ENCODE results near the gene TUBB3.

TUBB3 gene

DNA sequence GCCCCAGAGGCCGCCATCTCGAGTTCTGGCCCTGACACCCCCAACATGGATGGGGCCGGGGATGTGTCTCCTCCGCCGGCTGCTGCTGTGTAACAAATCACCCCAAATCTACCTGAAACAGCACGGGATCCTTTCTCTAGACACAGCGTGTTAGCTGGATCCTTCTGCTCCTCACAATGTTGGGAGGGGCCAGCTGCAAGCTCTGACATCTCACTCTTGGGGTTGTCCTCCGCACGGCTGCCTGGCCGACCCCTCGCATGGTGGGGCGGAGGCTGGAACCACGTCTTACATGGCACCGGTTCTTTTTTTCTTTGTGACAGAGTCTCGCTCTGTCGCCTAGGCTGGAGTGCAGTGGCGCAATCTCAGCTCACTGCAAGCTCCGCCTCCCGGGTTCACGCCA is 13.8 kb downstream of the TUBB3 start:
- no peak for DNase-seq (ENCODE audit: low read depth, low spot score)

- no peak for DNase-seq (ENCODE audit: low read depth, low spot score)
These were observed 15.2 kb downstream of the TUBB3 start for GRCh38 chr16:89938175-89938885.

GRCh38 chr16:89944773-89945172 is 21.6 kb downstream of the TUBB3 start:
- no peak for DNase-seq (ENCODE audit: low read depth, low spot score)

- DNase-seq (ENCODE audit: low read depth, low spot score), result no peak
These were observed 22.5 kb downstream of the TUBB3 start for GRCh38 chr16:89945654-89946053.

GRCh38 chr16:89946515-89946914 is 23.4 kb downstream of the TUBB3 start:
- no peak for DNase-seq (ENCODE audit: low read depth, low spot score)

- DNase-seq (ENCODE audit: low read depth, low spot score), result no peak
These were observed 26.1 kb downstream of the TUBB3 start for GRCh38 chr16:89949121-89949742.

GRCh38 chr16:89949756-89950155 is 26.6 kb downstream of the TUBB3 start:
- no peak for DNase-seq (ENCODE audit: low read depth, low spot score)

- DNase-seq (ENCODE audit: low read depth, low spot score), result no peak
These were observed 28.4 kb downstream of the TUBB3 start for GRCh38 chr16:89951509-89951908.

GRCh38 chr16:89952049-89952448 is 28.9 kb downstream of the TUBB3 start:
- no peak for DNase-seq (ENCODE audit: low read depth, low spot score)

DNA sequence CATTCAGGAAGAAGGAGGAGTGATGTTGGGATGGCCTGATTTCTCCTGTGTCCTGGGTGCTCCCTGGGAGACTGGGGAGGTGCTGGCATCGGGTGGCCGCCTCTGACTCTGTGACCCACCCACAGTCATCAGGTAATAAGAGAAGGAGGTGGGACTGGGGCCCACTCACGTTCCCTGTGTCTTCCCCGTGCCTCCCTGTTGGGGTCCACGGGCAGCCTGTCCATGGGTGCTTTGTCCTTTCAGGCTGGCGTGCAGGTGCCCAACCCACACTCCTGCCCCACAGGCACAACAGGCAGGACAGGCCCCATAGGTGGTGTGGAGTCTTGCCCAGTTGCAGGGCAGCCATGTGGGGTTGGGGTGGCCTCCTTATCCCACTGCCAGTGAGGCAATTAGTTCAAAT is 29.4 kb downstream of the TUBB3 start:
- DNase-seq (ENCODE audit: low read depth, low spot score), result no peak

- no peak for DNase-seq (ENCODE audit: low read depth, low spot score)
These were observed 30.7 kb downstream of the TUBB3 start for GRCh38 chr16:89953671-89954406.

- DNase-seq (ENCODE audit: low read depth, low spot score), result no peak
These were observed 31.3 kb downstream of the TUBB3 start for GRCh38 chr16:89954462-89954861.

GRCh38 chr16:89955001-89955685 is 32.0 kb downstream of the TUBB3 start:
- no peak for DNase-seq (ENCODE audit: low read depth, low spot score)

GRCh38 chr16:89956505-89957215 is 33.5 kb downstream of the TUBB3 start:
- no peak for DNase-seq (ENCODE audit: low read depth, low spot score)

GRCh38 chr16:89957216-89957785 is 34.2 kb downstream of the TUBB3 start:
- no peak for DNase-seq (ENCODE audit: low read depth, low spot score)

DNA sequence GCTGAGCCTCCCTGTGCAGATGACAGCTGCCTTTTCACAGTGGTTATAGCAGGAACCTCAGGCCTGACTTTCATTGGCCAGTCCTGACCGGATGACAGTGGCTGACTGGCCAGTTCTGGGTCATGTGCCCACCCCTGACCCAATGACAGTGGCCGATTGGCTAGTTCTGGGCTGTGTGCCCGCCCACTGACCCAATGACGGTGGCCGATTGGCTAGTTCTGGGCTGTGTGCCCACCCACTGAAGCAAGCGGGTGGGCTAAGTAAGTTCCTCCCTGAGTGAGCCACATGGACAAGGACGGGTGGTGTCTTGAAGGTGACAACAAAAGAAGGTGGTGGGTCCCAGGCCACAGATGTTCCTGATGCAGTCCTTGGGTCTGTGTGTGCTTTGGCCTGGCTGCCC is 34.9 kb downstream of the TUBB3 start:
- DNase-seq (ENCODE audit: low read depth, low spot score), result no peak

DNA sequence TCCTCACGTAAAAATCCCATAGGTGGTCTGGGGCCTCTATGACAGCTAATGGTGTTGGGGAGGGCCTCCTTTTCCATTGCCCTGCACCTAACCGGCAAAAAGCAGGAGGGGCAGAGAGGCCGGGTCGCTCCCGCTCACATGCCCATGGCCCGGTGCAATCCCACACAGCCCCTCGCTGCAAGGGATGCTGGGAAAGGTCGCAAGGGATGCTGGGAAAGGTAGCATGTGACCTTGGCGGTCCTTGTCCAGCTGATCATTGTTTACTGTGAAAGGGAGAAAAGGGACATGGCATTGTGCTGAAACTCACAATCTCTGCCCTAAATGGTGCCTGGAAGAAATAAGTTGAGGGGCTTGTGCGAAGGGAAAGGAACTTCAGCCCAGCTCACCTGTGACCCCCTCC is 35.5 kb downstream of the TUBB3 start:
- no peak for DNase-seq (ENCODE audit: low read depth, low spot score)

DNA sequence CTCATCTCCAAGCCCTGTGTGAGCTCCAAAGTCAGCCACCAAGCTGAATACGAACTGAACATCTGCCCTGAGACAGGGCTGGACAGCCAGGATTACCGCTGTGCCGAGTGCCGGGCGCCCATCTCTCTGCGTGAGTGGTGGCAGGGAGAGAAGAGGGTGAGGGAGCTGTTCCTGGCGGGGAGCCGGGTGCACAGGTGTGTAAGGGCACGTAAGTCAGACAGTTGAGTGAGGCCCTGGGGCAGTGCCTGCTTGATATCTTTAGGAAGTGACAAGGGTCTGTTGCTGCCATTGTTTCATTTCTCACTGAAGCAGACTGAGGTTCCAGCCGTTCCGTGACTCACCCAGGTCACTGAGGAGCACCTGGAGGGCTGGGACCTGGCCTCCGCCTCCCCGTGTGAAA is 37.8 kb downstream of the TUBB3 start:
- DNase-seq (ENCODE audit: low read depth, low spot score), result no peak

GRCh38 chr16:89961920-89962319 is 38.8 kb downstream of the TUBB3 start:
- DNase-seq (ENCODE audit: low read depth, low spot score), result no peak

DNA sequence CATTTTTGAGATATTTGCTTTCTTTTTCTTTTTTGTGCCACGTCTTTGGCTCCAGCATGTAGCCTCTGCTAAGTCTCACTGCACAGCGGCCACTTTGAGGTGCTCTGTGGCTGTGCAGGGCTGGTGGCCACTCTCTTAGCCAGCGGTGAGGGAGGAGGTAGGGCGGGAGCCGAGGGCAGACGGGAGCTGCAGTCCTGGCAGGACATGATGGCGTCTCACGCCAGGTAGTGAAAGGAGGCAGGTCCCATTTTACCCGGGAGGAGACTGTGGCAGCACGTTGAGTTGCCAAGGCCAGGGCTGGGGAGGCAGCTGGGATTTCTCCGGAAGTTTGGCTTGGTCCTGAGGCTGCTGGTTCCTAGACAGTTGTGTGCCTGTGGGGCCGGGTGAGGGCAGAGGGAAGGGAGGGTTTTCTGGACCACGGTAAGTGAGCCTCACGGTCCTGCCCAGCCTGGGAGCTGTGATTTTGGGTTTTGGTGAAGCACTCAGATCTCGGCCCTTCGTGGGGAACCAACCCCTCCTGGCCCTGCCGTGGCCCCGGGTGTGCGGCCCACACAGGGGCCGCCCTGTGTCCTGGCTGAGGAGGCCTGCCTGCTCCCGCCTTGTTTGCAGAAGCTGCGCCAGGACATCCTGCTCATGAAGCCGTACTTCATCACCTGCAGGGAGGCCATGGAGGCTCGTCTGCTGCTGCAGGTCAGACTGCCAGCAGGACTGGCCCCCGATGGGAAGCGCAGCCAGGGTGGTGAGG is 39.8 kb downstream of the TUBB3 start:
- DNase-seq (ENCODE audit: low read depth, low spot score), result no peak

GRCh38 chr16:89964201-89964600 is 41.1 kb downstream of the TUBB3 start:
- DNase-seq (ENCODE audit: low read depth, low spot score), result no peak
